GM23248 (cell line): ENCODE results near the gene B9D2.

ENCODE experiments used
- EZH2 ChIP-seq: fragments of 200-600 bp; sonication (generic); IDR thresholded peaks from 2 replicates; pipeline ENCODE4 v1.6.1; 2018; ENCODE audit warnings: antibody characterized with exemption, mild to moderate bottlenecking; ENCODE audit not compliant: insufficient read depth, poor library complexity, severe bottlenecking
- EZH2phosphoT487 ChIP-seq: fragments of 200-600 bp; sonication (generic); IDR thresholded peaks from 2 replicates; pipeline ENCODE4 v1.6.1; 2018; ENCODE audit warnings: antibody characterized with exemption, moderate library complexity, mild to moderate bottlenecking, low read depth; ENCODE audit not compliant: insufficient read depth

DNA sequence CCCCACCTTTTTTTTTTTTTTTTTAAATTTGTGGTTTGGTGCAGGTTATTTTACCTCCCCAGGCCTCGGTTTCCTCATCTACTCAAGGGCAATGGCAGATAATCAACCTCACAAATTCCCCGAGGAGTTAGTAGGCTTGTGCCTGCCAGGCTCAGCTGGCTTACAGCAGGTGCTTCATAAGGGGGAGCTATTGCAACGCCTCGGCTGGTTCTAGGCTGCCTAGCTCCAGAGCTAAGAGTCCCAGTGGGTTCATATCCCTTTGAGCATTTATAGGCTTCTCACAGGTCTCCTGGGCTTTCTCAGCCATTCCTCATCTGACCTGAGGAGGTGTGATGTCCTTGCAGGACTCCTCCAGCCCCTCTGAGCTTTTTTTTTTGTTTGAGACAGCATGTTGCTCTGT lies 44.3 kb upstream of the B9D2 start:
- TF ChIP-seq EZH2: no peak
- no peak for TF ChIP-seq EZH2phosphoT487
